ENCODE data around the gene PTER. TPM values are rescaled to one million over a fixed set of nuclear protein-coding genes. Genes with fewer than 3 reads are reported as not detected.

Gene PTER
- total RNA-seq, 1 donor from 2014 or later = 9.9 TPM

GRCh38 chr10:16459423-16459939, 22.7 kb downstream of the PTER start:
- no peak overlapping the region for H3K4me3 ChIP-seq (ENCODE audit: low read length in 3 of 3)
- H3K4me1 ChIP-seq (ENCODE audit: control insufficient read depth in 3 of 3, insufficient read depth in 3 of 3, low read length in 3 of 3) = peaks cover 0 to 4% (median 0%) of the 10 kb centered on the region in 3 donors

DNA sequence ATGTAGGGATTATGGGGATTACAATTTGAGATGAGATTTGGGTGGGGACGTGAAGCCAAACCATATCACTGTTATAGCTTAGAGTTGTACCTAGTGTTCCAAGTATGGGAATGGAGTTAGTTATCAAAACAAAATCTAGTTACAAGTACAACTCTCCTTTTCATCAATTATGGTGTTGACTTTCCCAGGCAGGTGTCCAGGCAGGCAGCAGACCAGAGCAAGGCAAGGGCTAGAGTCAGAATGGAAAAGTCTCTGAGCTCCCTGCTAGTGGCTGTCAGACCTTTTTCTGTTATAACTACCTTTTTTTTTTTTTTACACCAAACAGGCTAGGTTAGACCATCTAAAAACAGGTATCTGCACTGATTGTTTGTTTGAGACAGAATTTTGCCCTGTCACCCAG, 29.2 kb downstream of the PTER start:
- Histone ChIP-seq H3K4me1 (ENCODE audit: control insufficient read depth in 3 of 3, insufficient read depth in 3 of 3, low read length in 3 of 3) (no peaks in the 10 kb centered on the region), H3K4me3 (ENCODE audit: low read length in 3 of 3) (no peak overlapping the region), H3K9me3 (ENCODE audit: control insufficient read depth in 3 of 3, low read length in 3 of 3) (no peaks in the 10 kb centered on the region), H3K9ac (ENCODE audit: low read depth in 1 of 3, low read length in 3 of 3) (no peak overlapping the region), H3K36me3 (ENCODE audit: control insufficient read depth in 3 of 3, insufficient read depth in 3 of 3, low read length in 3 of 3) (peaks cover 0 to 2% (median 0%) of the 10 kb centered on the region in 3 donors), H3K27me3 (ENCODE audit: control insufficient read depth in 3 of 3, insufficient read depth in 3 of 3, low read length in 3 of 3) (no peaks in the 10 kb centered on the region), H3K27ac (ENCODE audit: low read depth, low read length) (no peak overlapping the region)

More at GRCh38 chr10:16459423-16459939, 22.7 kb downstream of the PTER start:
- Histone ChIP-seq H3K9me3 (ENCODE audit: control insufficient read depth in 3 of 3, low read length in 3 of 3) (no peaks in the 10 kb centered on the region), H3K27ac (ENCODE audit: low read depth, low read length) (no peak overlapping the region), H3K36me3 (ENCODE audit: control insufficient read depth in 3 of 3, insufficient read depth in 3 of 3, low read length in 3 of 3) (peaks cover 0 to 1% (median 0%) of the 10 kb centered on the region in 3 donors), H3K9ac (ENCODE audit: low read depth in 1 of 3, low read length in 3 of 3) (no peak overlapping the region), H3K27me3 (ENCODE audit: control insufficient read depth in 3 of 3, insufficient read depth in 3 of 3, low read length in 3 of 3) (no peaks in the 10 kb centered on the region)

- Histone ChIP-seq H3K4me1 (ENCODE audit: control insufficient read depth in 3 of 3, insufficient read depth in 3 of 3, low read length in 3 of 3) (no peaks in the 10 kb centered on the region), H3K36me3 (ENCODE audit: control insufficient read depth in 3 of 3, insufficient read depth in 3 of 3, low read length in 3 of 3) (no peaks in the 10 kb centered on the region), H3K4me3 (ENCODE audit: low read length in 3 of 3) (no peak overlapping the region), H3K9ac (ENCODE audit: low read depth in 1 of 3, low read length in 3 of 3) (no peak overlapping the region), H3K9me3 (ENCODE audit: control insufficient read depth in 3 of 3, low read length in 3 of 3) (no peaks in the 10 kb centered on the region), H3K27ac (ENCODE audit: low read depth, low read length) (no peak overlapping the region), H3K27me3 (ENCODE audit: control insufficient read depth in 3 of 3, insufficient read depth in 3 of 3, low read length in 3 of 3) (no peaks in the 10 kb centered on the region)
Observed at GRCh38 chr10:16470747-16471146, 33.9 kb downstream of the PTER start.

GRCh38 chr10:16472828-16473227, 36.0 kb downstream of the PTER start:
- Histone ChIP-seq H3K4me3 (ENCODE audit: low read length in 3 of 3) (no peak overlapping the region), H3K9ac (ENCODE audit: low read depth in 1 of 3, low read length in 3 of 3) (no peak overlapping the region), H3K27ac (ENCODE audit: low read depth, low read length) (no peak overlapping the region), H3K27me3 (ENCODE audit: control insufficient read depth in 3 of 3, insufficient read depth in 3 of 3, low read length in 3 of 3) (no peaks in the 10 kb centered on the region), H3K9me3 (ENCODE audit: control insufficient read depth in 3 of 3, low read length in 3 of 3) (no peaks in the 10 kb centered on the region), H3K36me3 (ENCODE audit: control insufficient read depth in 3 of 3, insufficient read depth in 3 of 3, low read length in 3 of 3) (no peaks in the 10 kb centered on the region), H3K4me1 (ENCODE audit: control insufficient read depth in 3 of 3, insufficient read depth in 3 of 3, low read length in 3 of 3) (no peaks in the 10 kb centered on the region)

- H3K36me3 ChIP-seq (ENCODE audit: control insufficient read depth in 3 of 3, insufficient read depth in 3 of 3, low read length in 3 of 3) = no peaks in the 10 kb centered on the region
- no peaks in the 10 kb centered on the region for H3K27me3 ChIP-seq (ENCODE audit: control insufficient read depth in 3 of 3, insufficient read depth in 3 of 3, low read length in 3 of 3)
- H3K9me3 ChIP-seq (ENCODE audit: control insufficient read depth in 3 of 3, low read length in 3 of 3) = no peaks in the 10 kb centered on the region
Observed at GRCh38 chr10:16477757-16478156, 40.9 kb downstream of the PTER start.

GRCh38 chr10:16478801-16479200, 42.0 kb downstream of the PTER start:
- no peaks in the 10 kb centered on the region for H3K4me1 ChIP-seq (ENCODE audit: control insufficient read depth in 3 of 3, insufficient read depth in 3 of 3, low read length in 3 of 3)
- no peak overlapping the region for H3K4me3 ChIP-seq (ENCODE audit: low read length in 3 of 3)
- H3K27ac ChIP-seq (ENCODE audit: low read depth, low read length) = no peak overlapping the region
- H3K36me3 ChIP-seq (ENCODE audit: control insufficient read depth in 3 of 3, insufficient read depth in 3 of 3, low read length in 3 of 3) = no peaks in the 10 kb centered on the region
- no peak overlapping the region for H3K9ac ChIP-seq (ENCODE audit: low read depth in 1 of 3, low read length in 3 of 3)
- no peaks in the 10 kb centered on the region for H3K27me3 ChIP-seq (ENCODE audit: control insufficient read depth in 3 of 3, insufficient read depth in 3 of 3, low read length in 3 of 3)
- no peaks in the 10 kb centered on the region for H3K9me3 ChIP-seq (ENCODE audit: control insufficient read depth in 3 of 3, low read length in 3 of 3)

More at GRCh38 chr10:16477757-16478156, 40.9 kb downstream of the PTER start:
- no peak overlapping the region for H3K9ac ChIP-seq (ENCODE audit: low read depth in 1 of 3, low read length in 3 of 3)
- H3K4me1 ChIP-seq (ENCODE audit: control insufficient read depth in 3 of 3, insufficient read depth in 3 of 3, low read length in 3 of 3) = no peaks in the 10 kb centered on the region
- no peak overlapping the region for H3K27ac ChIP-seq (ENCODE audit: low read depth, low read length)
- H3K4me3 ChIP-seq (ENCODE audit: low read length in 3 of 3) = no peak overlapping the region

- H3K4me3 ChIP-seq (ENCODE audit: low read length in 3 of 3) = no peak overlapping the region
- no peak overlapping the region for H3K27ac ChIP-seq (ENCODE audit: low read depth, low read length)
- no peaks in the 10 kb centered on the region for H3K4me1 ChIP-seq (ENCODE audit: control insufficient read depth in 3 of 3, insufficient read depth in 3 of 3, low read length in 3 of 3)
- H3K36me3 ChIP-seq (ENCODE audit: control insufficient read depth in 3 of 3, insufficient read depth in 3 of 3, low read length in 3 of 3) = no peaks in the 10 kb centered on the region
- H3K27me3 ChIP-seq (ENCODE audit: control insufficient read depth in 3 of 3, insufficient read depth in 3 of 3, low read length in 3 of 3) = no peaks in the 10 kb centered on the region
- no peak overlapping the region for H3K9ac ChIP-seq (ENCODE audit: low read depth in 1 of 3, low read length in 3 of 3)
- no peaks in the 10 kb centered on the region for H3K9me3 ChIP-seq (ENCODE audit: control insufficient read depth in 3 of 3, low read length in 3 of 3)
Observed at GRCh38 chr10:16481052-16481728, 44.4 kb downstream of the PTER start.

- Histone ChIP-seq H3K4me1 (ENCODE audit: control insufficient read depth in 3 of 3, insufficient read depth in 3 of 3, low read length in 3 of 3) (no peaks in the 10 kb centered on the region), H3K27me3 (ENCODE audit: control insufficient read depth in 3 of 3, insufficient read depth in 3 of 3, low read length in 3 of 3) (no peaks in the 10 kb centered on the region), H3K9ac (ENCODE audit: low read depth in 1 of 3, low read length in 3 of 3) (no peak overlapping the region), H3K9me3 (ENCODE audit: control insufficient read depth in 3 of 3, low read length in 3 of 3) (no peaks in the 10 kb centered on the region), H3K27ac (ENCODE audit: low read depth, low read length) (no peak overlapping the region), H3K36me3 (ENCODE audit: control insufficient read depth in 3 of 3, insufficient read depth in 3 of 3, low read length in 3 of 3) (peaks cover 0 to 8% (median 2%) of the 10 kb centered on the region in 3 donors), H3K4me3 (ENCODE audit: low read length in 3 of 3) (no peak overlapping the region)
Observed at GRCh38 chr10:16483241-16483917, 46.6 kb downstream of the PTER start.

DNA sequence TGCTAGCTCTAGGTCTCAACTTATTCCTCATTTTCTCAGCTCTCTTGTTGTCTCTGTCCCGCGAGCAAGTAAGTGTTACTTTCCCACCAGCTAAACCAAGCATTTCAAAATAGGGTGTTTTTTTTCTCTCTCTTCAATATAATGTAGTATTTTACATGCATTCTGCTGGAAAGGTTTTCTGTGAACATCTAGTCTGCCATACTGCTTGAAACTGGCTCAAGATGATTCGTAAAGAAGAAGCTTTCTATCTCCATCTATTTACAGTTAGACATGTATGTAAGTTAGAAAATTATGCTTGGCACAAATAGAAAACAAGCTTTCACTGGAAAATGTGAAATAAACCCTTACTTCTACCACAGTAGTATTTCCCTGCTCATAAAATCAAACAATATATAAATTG, 53.7 kb downstream of the PTER start:
- no peaks in the 10 kb centered on the region for H3K4me1 ChIP-seq (ENCODE audit: control insufficient read depth in 3 of 3, insufficient read depth in 3 of 3, low read length in 3 of 3)
- no peaks in the 10 kb centered on the region for H3K27me3 ChIP-seq (ENCODE audit: control insufficient read depth in 3 of 3, insufficient read depth in 3 of 3, low read length in 3 of 3)
- no peaks in the 10 kb centered on the region for H3K9me3 ChIP-seq (ENCODE audit: control insufficient read depth in 3 of 3, low read length in 3 of 3)
- H3K27ac ChIP-seq (ENCODE audit: low read depth, low read length) = no peak overlapping the region
- no peak overlapping the region for H3K4me3 ChIP-seq (ENCODE audit: low read length in 3 of 3)
- no peak overlapping the region for H3K9ac ChIP-seq (ENCODE audit: low read depth in 1 of 3, low read length in 3 of 3)
- H3K36me3 ChIP-seq (ENCODE audit: control insufficient read depth in 3 of 3, insufficient read depth in 3 of 3, low read length in 3 of 3) = peaks cover 0 to 8% (median 2%) of the 10 kb centered on the region in 3 donors

- no peaks in the 10 kb centered on the region for H3K27me3 ChIP-seq (ENCODE audit: control insufficient read depth in 3 of 3, insufficient read depth in 3 of 3, low read length in 3 of 3)
- H3K9me3 ChIP-seq (ENCODE audit: control insufficient read depth in 3 of 3, low read length in 3 of 3) = no peaks in the 10 kb centered on the region
- no peaks in the 10 kb centered on the region for H3K4me1 ChIP-seq (ENCODE audit: control insufficient read depth in 3 of 3, insufficient read depth in 3 of 3, low read length in 3 of 3)
- peaks cover 0 to 3% (median 0%) of the 10 kb centered on the region in 3 donors for H3K36me3 ChIP-seq (ENCODE audit: control insufficient read depth in 3 of 3, insufficient read depth in 3 of 3, low read length in 3 of 3)
- no peak overlapping the region for H3K9ac ChIP-seq (ENCODE audit: low read depth in 1 of 3, low read length in 3 of 3)
- no peak overlapping the region for H3K4me3 ChIP-seq (ENCODE audit: low read length in 3 of 3)
- no peak overlapping the region for H3K27ac ChIP-seq (ENCODE audit: low read depth, low read length)
Observed at GRCh38 chr10:16491933-16492332, 55.1 kb downstream of the PTER start.
